GM12864 (cell line): ENCODE data around the gene GJA3.

Source experiments
- DNase-seq: peaks from one replicate; pipeline ENCODE4 v3.0.0-alpha.2; 2011; ENCODE audit warnings: low read depth
- H3K4me3 ChIP-seq: 2 replicates; pipeline ENCODE4 v1.5.1; 2011; ENCODE audit warnings: mild to moderate bottlenecking, low read depth, low read length, control low read depth
- TF ChIP-seq, protein P1 (sequence below): IDR thresholded peaks from 2 replicates; pipeline ENCODE4 v1.5.1; 2011; ENCODE audit warnings: low read depth, mild to moderate bottlenecking, moderate library complexity, low read length, control low read depth, inconsistent platforms; ENCODE audit errors: missing control alignments

GJA3 gene

GRCh38 chr13:20142023-20142926 lies 18.6 kb downstream of the GJA3 start:
- no peak overlapping the region for H3K4me3 ChIP-seq
- DNase-seq = no peak

DNA sequence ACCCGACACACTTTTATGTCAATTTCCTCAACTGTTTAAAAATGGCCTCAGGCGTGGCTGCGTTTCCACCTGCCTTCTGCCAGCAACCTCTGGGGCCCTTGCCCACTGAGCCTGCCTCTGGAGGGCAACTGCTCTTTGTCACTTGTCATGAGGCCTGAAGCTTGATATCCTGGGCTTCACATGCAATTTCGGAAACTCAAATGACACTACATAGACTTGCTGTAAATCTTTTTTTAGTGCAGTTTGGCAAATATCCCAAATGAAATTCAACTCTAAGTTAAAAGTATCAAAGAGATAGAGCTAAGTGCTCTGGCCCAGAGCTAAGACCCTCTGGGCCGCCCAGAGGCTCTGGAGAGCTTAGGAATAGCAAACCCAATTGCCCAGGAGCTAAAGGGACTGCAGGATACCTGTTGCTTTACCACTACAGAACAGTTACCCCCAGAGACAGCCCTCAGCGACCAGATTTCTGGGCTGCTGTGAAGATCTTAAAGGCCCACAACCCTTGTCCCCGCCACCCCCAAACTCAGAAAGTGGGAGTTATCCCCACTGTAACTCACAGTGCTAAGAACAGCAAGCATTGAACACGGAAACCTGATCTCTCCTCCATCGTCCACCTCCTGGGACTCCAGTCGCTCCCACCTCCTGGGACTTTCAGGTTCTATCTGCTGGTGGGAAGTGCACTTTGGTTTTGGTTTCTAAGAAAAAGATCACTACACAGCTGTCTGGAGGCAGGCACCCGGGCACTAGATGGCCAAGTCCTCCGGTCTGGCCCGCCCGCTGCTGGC lies 19.4 kb downstream of the GJA3 start:
- TF ChIP-seq, protein P1, sequence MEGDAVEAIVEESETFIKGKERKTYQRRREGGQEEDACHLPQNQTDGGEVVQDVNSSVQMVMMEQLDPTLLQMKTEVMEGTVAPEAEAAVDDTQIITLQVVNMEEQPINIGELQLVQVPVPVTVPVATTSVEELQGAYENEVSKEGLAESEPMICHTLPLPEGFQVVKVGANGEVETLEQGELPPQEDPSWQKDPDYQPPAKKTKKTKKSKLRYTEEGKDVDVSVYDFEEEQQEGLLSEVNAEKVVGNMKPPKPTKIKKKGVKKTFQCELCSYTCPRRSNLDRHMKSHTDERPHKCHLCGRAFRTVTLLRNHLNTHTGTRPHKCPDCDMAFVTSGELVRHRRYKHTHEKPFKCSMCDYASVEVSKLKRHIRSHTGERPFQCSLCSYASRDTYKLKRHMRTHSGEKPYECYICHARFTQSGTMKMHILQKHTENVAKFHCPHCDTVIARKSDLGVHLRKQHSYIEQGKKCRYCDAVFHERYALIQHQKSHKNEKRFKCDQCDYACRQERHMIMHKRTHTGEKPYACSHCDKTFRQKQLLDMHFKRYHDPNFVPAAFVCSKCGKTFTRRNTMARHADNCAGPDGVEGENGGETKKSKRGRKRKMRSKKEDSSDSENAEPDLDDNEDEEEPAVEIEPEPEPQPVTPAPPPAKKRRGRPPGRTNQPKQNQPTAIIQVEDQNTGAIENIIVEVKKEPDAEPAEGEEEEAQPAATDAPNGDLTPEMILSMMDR = no peak
- H3K4me3 ChIP-seq = no peak overlapping the region
- no peak for DNase-seq

More at GRCh38 chr13:20142023-20142926, 18.6 kb downstream of the GJA3 start:
- TF ChIP-seq, protein P1 = no peak

- H3K4me3 ChIP-seq = no peak overlapping the region
- TF ChIP-seq, protein P1 = no peak
- DNase-seq = no peak
These were observed 20.4 kb downstream of the GJA3 start for GRCh38 chr13:20140487-20140886.

DNA sequence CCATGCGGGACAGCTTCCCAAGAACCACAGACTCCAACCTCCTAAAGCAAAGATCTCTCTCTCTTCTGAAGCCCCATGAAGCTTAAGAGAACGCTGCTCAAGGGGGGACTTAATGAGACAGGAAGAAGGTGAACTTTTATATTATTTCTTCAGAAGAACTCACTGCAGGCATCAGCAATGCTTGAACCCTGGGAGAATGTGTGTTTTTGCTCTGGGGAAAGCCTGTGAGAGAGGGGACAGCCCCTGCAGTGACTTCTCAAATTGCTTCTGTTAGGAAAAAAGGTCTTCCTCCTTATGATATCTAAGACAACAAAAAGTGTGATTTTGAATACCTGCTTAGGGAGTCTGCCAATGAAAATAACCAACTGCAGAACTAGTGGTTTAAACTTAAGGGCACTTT lies 23.0 kb downstream of the GJA3 start:
- no peak overlapping the region for H3K4me3 ChIP-seq
- TF ChIP-seq, protein P1 = no peak
- no peak for DNase-seq

GRCh38 chr13:20136781-20137703 lies 23.8 kb downstream of the GJA3 start:
- no peak overlapping the region for H3K4me3 ChIP-seq
- no peak for DNase-seq
- TF ChIP-seq, protein P1 = peak; percentile 71

DNA sequence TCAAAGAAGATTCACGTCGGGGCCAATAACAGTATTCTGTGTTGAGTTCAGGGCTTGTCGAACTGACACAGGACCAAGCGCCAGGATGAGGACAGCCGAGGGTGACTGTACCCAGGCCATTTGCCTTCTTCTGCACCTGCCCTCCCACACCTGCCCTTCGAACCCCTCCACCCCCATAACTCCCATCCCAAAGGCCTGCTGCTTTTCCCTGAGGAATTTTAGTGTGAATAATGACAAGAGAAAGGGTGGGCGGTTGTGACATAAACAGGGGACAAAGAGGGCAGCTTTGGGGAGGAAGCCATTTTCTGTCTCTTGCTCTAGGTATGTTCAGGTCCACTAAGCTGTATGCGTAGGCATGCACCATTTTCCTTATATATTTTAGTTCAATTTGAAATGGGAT lies 26.1 kb downstream of the GJA3 start:
- DNase-seq = no peak
- no peak overlapping the region for H3K4me3 ChIP-seq
- TF ChIP-seq, protein P1 = no peak
